OCI-M2 (cell line): ENCODE measurements around the gene MAP4K2.

Source experiments
- DNase-seq: peaks from one replicate; lab custom pipeline; 2025; ENCODE audit not compliant: unreplicated experiment; lab: John Stamatoyannopoulos, UW

The MAP4K2 gene

DNA sequence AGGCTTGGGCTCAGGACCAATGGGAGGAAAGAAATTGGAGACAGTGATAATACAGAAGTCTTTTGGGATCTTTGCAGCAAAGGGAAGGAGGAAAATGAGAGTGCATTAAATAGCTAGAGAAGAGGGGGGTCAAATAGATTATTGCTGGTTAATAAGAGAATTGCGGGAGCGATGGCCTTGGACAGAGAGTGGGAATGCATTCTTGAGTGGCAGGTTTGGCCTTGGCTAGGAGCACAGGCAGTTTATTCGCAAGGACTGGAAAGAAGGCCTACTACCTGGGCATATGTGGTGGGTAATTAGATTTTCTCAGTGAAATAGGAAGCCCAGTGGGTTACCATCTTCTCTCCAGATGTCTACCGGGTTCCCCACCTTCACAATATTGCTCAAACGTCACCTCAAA lies 10.8 kb upstream of the MAP4K2 start:
- DNase-seq, result no peak

DNA sequence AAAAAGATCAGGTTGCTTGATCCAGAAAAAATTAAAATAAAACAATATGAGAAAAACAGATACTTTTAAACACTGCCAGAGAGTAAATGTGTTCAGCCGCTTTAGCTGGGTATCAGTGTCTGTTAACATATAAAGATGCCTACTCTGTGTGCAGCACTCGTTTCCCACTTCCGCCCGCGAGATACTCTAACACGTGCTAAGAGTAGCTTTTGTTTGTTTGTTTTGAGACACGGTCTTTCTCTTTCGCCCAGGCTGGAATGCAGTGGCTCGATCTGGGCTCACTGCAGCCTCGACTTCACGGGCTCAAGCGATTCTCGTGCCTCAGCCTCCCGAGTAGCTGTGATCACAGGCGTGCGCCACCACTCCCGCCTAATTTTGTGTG lies 7.9 kb upstream of the MAP4K2 start:
- DNase-seq, result no peak

DNA sequence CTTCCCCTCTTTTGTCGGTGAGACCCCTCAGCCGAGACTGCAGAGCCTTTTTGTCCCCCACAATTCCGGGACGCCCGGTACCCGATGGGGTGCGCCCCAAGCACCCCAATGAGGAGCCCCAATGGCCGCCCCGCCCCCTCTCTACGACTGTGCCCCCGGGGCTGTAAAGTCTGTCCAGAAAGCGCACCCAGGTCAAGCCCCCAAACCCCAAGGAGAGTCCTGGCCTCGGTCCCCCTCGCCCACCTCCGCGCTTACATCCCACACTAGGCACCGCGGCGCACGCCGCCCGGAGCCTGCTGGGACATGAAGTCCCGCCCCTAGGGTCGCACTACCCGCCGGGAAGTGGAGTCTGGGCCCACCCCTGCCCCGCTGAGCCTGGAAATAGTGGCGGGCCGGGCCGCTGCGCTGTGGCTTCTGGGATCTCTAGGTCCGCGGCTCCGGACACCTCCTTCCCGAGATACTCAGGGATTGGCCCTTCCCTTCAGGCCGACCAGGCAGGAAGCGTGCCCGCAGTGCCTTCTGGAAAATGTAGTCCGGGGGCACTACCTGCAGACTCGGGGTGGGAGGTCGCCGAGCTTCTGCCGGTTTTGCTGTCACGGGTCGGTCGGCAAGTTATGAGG lies 7.4 kb upstream of the MAP4K2 start, which contains the start of gene MEN1:
MEN1 (minus strand) TSS at position 281 of the 620 bp plus-strand sequence. CDS start 442 bp downstream, outside the sequence.
- DNase-seq, result peak; percentile 79

DNA sequence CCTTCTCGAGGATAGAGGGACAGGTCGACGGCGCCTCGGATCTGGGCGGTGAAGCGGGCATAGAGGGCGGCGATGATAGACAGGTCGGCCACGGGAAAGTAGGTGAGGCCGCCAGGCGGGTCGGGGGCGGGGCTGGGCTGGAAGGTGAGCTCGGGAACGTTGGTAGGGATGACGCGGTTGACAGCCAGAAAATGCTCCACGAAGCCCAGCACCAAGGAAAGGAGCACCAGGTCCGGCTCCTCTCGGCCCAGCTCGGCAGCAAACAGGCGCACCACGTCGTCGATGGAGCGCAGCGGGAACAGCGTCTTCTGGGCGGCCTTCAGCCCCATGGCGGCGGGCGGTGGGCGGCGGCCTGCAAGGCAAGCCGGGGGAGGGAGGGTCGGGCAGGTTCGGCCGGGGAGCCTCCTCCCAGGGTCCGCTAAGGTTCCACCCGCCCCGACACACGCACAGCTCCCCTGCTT lies 6.8 kb upstream of the MAP4K2 start:
- DNase-seq, result no peak

DNA sequence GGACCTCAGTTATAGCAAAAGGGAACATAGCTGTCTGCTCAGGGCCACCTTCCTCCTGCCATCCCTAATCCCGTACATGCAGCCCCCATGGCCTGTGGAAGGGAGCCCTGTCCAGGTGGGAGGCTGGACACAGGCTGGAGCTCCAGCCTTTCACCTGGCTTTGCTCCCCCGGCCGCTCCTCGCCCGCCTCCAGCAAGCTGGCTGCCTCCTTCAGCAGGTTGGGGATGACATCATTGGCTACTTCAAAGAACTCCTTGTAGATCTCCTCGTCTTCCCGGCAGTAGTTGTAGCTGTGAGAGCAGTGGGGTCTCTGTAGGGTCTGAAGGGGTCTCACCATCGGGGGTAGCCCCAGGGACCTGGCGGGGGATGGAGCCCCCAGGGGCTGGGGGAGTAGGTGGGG lies 2.5 kb upstream of the MAP4K2 start:
- no peak for DNase-seq

DNA sequence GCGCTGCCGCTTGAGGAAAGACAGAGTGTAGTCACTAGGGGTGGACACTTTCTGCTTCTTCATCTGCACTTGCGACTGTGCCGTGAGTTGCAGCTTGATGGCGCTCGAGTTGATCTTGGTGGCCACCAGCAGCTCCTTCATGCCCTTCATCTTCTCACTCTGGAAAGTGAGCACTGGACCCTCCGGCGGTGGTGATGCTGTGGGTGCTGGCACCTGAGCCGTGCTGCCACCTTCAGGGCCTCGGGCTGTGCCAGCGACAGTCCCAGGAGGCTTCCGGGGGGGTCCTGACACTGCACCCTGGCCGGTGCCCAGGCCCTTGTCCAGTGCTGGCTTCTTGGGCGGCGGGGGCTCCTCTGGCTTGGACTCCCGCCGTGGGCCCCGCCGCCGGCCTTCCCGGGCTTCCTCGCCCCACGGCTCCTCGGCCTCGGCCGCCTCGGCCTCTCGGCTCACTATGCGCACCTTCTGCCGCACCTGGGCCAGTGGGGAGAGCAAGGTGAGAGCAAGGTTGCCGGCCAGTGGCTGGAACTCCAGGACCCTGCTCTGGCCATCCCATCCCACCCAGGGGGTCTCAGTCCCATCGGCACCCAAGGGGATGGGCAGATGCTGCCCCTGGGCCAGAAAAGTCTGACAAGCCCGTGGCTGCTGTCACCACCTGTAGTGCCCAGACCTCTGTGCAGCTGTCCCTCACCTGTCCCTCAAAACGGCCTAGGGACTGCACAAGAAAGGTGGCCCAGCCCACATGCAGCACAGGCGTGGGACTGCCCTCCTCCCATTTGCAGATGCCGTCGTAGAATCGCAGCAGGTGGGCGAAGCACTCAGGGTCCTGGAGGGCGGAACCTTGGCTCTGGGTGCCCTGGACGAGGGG lies 1.6 kb upstream of the MAP4K2 start:
- DNase-seq, result no peak

DNA sequence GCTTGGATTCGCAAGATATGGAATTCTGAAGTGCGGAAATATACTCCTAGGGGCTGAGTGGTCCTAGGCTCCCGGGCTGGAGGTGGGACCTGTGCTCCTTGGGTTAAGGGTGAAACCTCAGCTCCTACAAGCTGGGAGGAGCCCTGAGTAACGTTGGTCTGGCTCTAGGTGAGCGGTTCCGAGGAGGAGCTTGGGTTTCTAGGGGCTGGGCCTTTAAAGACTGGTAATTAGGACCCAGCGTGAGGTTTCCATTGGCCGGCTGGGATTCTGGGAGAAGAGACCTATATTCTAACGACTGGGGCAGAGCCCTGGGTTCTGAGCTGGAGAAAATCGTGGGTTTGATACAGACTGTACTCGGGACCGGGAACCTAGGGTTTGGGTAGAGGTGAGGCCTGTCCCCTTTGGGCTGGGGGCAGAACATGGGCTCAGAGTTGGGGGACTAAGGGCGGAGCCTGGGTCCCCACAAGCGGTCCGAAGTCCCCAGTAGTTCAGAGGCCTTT lies 882 bp upstream of the MAP4K2 start:
- DNase-seq, result no peak

DNA sequence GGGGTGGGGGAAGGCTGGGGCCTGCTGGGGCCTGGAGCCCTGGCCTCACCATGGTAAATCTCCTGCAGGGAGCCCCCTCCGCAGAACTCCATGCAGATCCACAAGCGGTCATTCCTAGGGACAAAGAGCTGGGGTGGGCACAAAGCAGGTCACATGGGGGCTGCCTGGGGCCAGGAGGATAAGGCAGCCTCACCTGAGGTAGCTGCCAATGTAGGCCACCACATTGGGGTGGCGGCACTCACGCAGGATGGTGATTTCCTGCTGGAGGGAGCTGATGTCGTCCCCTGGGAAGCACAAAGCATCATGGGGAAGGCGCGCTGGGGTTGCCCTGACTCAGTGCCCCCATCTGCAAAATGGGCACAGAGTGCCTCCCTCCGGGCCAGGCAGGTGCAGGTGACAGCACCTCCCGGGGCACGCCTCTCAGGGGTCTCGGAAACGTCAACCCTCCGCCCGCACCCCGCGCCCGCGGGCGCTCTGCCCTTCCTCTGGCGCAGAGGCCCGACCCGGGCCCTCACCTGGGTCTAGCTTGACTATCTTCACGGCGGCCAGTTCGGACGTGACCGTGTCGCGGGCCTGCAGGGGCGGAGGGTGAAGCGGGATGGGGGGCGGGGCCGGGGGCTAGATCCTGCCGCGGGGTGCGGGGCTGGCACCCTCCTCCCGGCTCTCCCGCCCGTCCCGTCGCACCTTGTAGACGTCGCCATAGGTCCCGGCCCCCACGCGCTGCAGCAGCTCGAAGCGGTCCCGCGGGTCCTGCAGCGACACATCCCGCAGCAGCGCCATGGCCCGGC lies 450 bp downstream of the MAP4K2 start:
- no peak for DNase-seq

DNA sequence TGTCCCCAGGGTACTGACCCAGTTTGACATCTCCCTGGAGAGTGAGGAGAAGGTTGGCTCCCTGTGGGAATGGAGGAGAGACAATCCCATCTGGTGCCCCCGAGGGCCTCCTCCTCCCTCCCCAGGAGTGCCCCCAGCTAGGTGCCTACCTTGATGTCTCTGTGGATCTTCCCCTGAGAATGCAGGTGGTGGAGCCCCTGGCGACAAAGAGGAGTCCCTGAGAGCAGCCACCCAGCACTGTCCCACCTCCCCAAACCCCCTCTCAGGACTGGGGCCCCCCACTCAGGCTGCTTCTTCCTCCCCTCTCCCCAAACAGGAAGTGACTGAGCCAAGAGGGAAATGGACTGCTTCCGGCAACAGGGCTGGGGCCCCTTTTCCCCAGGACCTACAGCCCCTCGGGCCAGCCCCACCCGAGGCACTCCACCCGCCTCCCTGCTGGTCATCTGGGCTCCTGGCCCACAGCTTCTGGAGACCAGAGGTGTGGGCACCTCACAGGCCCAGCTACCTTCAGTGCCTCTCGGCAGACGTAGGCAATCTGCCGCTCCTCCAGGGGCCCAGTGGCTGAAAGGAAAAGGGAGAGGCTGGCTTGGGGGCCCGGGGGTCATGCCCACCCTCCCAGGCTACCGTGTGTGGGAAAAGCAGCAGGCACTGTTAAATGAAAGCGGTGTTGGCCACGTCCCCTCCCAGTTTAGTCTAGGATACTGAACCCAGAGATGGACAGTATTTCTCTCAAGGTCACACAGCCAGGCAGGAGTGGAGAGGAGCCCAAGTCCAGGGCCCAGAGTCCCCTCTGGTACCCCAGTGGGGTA lies 1.2 kb downstream of the MAP4K2 start:
- DNase-seq, result no peak

DNA sequence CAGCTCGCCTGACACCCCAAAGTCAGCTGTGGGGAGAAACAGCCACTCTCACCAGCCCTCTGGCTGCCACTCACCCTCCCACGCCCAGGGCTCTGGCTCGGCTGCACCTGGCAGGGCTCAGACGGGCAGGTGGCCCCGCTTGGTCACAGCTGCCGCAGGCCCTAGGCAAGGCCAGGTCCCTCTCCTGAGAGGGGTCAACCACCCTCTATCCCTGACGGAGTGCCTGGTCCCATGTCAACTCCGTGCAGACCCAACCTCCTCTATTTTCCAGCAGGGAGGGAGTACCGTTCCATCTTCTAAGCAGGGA lies 1.9 kb downstream of the MAP4K2 start:
- DNase-seq, result no peak

DNA sequence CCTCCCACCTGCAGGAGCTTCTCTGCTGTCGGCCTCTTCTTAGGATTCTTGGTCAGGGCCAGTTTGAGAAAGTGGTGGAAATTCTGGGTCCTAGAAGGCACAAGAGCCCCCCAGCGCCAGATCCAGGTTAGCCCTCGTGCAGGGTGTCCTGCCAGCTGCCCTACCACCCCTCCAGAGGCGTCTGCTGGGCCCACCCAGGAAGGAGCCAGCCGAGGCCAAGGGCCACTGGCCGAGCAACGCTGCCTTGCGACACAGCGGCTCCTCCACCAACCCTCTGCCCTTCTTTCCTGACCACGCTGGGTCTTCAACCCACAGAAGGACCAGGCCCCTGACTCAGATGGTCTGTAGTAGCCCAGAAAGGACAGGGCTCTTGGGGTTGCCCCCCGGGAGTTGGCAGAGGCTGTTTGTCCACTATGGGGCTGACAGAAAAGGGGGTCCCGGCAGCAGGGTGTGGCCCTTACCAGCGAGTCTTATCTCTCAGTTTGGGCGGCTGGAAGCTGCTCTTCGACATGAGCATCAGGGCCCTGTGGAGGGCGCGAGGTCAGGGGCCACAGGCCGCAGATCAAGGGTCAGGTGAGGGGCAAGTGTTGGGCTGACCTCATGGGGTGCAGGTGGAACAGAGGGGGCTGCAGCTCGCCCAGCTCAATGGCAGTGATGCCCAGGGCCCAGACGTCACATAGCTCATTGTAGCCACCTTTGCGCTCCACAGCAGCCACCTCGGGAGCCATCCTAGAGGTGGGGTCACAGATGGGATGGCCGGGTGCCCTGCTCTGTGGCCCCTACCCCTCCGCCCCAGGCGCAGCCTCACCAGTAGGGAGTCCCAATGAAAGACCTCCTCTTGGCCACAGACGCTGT lies 2.5 kb downstream of the MAP4K2 start:
- DNase-seq, result no peak

DNA sequence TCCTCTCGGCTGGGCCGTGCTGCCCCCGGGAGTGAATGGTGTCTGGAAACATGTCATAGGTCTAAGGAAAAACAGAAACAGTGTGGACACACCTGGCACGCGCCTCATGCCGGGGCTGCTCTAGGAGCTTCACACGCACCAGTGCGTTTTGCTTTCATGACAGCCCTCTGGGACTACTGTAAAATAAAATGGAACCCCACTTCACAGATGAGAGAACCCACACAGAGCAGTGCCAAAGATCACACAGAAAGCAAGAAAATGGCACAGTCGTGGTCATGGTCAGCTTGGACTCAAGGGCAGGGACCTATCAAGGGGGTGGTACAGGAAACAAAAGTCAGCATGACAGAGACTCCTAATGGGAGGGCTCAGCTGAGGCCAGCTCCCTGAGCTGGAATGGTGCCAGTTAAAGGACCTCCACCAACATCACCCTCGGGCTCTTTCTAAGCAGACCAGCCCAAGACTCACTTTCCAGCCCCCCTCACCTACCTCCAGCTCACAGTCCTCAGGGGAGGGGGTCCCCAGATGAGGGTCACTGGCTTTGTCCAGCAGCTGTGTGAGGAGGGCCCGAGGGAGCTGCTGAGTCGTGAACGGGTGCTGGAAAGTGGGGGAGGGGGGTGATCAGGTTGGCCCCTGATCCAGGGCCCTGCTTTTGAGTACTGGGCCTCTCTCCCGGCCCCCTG lies 3.3 kb downstream of the MAP4K2 start:
- no peak for DNase-seq

DNA sequence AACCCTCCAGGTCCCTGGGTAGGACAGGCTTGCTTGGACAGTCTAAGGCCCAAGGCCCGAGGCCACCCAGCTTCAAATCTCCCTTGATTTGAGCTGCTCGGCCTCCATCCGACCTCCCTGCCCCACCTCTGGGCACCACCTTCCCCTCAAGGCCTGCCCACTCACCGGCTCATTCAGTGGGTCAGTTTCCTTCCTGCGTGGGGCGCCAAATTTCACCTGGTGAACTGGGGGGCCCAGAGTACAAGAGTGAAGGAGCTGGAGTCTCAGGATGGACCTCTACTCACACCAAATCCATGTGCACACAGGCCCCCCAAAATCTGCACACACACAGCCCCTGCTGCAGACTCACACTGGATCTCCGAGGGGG lies 3.8 kb downstream of the MAP4K2 start:
- DNase-seq, result no peak

DNA sequence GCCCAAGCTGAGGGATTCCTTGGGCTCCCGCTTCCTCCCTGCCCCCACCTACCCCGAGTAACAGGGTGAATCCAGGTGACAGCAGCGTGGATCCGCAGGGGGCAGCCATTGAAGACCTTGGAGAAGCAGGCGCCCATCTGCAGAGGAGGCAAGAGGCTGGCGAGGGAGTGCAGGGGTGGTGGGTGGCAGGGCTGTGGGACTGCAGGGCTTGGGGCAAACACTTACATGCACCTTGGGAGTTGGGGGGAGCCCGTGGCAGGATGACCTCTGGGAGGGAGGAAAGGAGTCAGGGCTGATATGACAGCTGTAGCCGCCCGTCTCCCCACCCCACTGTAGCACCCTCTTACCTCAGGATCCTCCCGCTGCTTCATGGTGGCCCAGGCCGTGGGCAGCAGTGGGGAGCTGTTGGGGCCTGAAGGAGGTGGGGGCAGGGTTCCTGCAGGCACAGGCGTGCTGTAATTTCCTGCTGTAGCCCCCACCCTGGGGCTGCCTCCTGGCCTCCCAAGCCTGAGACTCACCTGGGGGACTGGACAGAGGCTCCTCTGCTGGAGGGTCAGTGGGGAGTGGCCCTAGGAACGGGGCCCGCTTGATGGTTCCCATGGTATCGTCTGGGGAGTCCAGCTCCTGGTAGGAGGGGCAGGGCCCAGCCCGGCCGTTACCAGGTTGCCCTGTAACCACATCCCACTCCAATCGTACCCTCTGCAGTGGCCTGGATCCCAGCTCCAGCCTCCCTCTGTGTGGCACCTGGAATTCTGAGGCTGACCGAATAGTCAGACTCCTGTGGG lies 6.1 kb downstream of the MAP4K2 start:
- no peak for DNase-seq

DNA sequence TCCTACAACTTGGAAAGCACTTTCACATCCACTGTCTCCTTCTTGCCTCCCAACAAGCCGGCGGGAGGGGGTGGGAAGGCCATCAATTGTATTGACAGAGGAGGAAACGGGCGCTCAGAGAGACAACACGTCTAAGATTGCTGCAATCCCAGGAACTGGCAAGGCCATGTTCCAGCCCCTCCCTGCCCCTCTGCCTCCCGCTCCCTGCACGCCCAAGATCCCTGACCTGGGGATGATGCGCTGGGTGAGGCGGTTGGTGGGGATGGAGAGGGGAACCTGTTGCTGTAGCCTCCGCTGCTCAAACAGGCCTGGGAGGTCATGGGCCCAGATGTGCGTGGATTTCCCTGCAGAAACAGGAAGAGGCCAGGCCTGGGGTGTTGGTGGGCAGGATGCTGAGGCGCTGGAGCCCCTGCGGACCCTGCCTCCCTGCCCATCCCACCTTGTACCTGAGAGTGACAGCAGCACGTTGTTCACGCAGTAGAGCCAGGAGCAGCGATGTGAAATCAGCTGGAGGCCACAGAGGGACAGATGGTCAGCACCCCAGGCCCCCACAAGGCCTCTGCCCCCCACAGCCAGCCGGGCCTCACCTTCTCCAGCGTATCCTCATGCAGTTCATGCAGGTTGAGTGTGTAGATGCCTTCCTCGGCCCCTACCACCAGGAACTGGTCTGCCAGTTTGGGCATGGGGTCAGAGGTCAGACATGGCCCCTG lies 6.8 kb downstream of the MAP4K2 start:
- no peak for DNase-seq

DNA sequence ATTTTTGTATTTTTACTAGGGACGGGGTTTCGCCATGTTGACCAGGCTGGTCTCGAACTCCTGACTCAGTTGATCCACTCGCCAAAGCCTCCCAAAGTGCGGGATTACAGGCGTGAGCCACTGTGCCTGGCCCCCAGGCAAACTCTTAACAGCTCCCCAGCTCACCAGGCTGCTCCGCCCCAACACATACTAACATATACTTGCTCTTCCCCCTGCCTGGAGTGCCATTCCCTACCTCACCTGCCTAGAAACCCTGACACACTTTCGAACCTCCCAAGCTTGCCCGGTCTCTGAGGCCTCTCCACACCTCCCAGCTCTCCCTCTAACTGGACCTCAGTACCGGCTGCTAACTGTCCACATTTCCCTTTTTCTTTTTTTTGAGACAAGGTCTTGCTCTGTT lies 8.5 kb downstream of the MAP4K2 start:
- no peak for DNase-seq

DNA sequence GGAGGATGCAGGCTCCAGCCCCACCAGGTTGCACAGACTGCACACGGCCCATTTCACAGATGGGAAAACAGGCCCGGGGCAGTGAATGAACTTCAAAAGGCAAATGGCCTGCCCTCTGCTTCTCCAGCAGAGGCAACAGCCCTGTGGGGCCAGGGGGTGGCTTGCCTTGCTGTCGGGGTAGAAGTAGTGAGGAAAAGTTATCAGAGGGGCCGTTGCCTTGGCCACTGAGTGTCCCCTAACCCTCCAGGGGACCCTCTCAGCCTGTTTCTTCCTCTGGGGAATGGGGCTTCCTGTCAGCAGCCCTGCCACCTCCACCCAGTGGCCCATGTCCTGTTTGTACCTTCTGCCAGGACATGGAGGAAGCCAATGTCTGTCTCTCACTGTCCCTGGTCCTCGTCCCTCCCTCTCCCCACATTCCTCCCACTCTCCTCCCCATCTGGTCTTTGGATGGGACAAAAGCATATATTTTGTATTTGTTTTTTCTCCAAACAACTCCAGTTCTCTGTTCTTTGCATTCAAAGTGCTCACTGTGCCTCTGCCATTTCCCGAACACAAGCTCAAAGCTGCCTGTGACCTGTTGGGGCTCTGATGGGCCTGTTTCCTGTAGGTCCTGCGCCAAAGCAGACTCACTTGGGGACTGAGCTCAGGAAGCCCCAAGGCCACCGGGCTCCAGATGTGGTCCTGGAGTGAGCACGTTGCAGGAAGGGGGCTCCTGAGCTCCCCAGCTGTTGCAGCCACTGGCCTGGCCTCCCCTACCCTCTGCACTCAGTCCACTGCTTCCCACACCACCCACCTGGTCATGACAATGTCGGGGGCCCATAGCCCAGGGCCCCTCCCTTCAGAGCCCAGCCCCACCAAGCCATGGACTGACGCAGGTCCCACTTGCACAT lies 9.5 kb downstream of the MAP4K2 start:
- no peak for DNase-seq
